ENCODE measurements around the gene DRG2. TPM values are rescaled to one million over a fixed set of nuclear protein-coding genes. Genes with fewer than 3 reads are reported as not detected.

Gene DRG2
- total and polyA plus RNA-seq, 2 of the 4 experiments (the other 2 are of a cell fraction), result 43.6 to 45.1 TPM

DNA sequence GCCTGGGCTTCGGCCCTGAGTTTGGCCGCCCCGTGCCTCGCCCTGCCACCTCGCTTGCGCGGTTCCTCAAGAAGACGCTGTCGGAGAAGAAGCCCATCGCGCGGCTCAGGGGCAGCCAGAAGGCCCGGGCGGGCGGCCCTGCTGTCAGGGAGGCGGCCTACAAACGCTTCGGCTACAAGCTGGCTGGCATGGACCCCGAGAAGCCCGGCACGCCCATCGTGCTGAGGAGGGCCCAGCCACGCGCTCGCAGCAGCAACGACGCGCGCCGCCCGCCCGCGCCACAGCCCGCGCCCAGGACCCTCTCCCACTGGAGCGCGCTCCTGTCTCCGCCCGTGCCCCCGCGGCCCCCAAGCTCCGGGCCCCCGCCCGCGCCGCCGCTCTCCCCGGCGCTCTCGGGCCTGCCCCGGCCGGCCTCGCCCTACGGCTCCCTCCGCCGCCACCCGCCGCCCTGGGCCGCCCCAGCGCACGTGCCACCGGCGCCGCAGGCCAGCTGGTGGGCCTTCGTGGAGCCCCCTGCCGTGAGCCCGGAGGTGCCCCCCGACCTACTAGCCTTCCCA is 32.8 kb downstream of the DRG2 start:
- Histone ChIP-seq H3K4me2 (ENCODE audit: low read depth, low read length) (no peak overlapping the region), H3K56ac (ENCODE audit: extremely low read depth, insufficient read depth, low read length) (no peak overlapping the region), H3K27me3 (ENCODE audit: control insufficient read depth, insufficient read depth, low read length) (peaks cover 7% of the 10 kb centered on the region; the same call in 1 of the 2 replicates), H4K91ac (ENCODE audit: insufficient read depth, low read depth, low read length) (no peak overlapping the region), H3K23ac (ENCODE audit: low read depth, low read length) (no peak overlapping the region), H3K9me1 (ENCODE audit: insufficient read depth, low read length) (no peaks in the 10 kb centered on the region), H4K5ac (ENCODE audit: low read depth, low read length) (no peak overlapping the region), H3K79me1 (ENCODE audit: low read depth in 1 of 2, low read length in 2 of 2) (no peaks in the 10 kb centered on the region), H3K36me3 (ENCODE audit: control insufficient read depth, insufficient read depth, low read length) (no peaks in the 10 kb centered on the region), H4K8ac (ENCODE audit: low read depth in 2 of 2, low read length in 2 of 2) (no peak overlapping the region), H3K4me1 (ENCODE audit: control insufficient read depth, insufficient read depth, low read length) (peaks cover 7% of the 10 kb centered on the region; the same call in 1 of the 2 replicates), H3K9me3 (ENCODE audit: control insufficient read depth, insufficient read depth, low read length) (peaks cover 9% of the 10 kb centered on the region), H3K4me3 (ENCODE audit: insufficient read depth, low read depth, low read length) (no peak overlapping the region), H2AK9ac (replicated peaks; ENCODE audit: low read depth, low read length, poor library complexity) (no peak overlapping the region), H2BK5ac (ENCODE audit: low read depth, low read length, poor library complexity, severe bottlenecking) (no peak overlapping the region), H3K9ac (ENCODE audit: low read depth, low read length) (no peak overlapping the region), H2AFZ (replicated peaks; ENCODE audit: low read length, poor library complexity) (no peak overlapping the region), H4K20me1 (ENCODE audit: insufficient read depth, low read length) (no peaks in the 10 kb centered on the region), H3K27ac (ENCODE audit: insufficient read depth, low read length) (no peak overlapping the region), H2AK5ac (ENCODE audit: low read depth, low read length) (no peak overlapping the region), H3K18ac (ENCODE audit: low read depth, low read length) (no peak overlapping the region), H3K4ac (ENCODE audit: low read depth, low read length) (no peak overlapping the region), H2BK20ac (ENCODE audit: low read depth, low read length) (no peak overlapping the region), H2BK15ac (ENCODE audit: low read depth, low read length) (no peak overlapping the region), H3K14ac (replicated peaks; ENCODE audit: low read depth, low read length) (no peak overlapping the region), H2BK120ac (ENCODE audit: low read depth, low read length) (no peak overlapping the region)
- WGBS, 2 experiments (ENCODE audit: extremely low coverage in 2 of 2, insufficient read length in 1 of 2), result 95% methylated on average over 37 of the region's 68 CpGs; no CpG with 5 or more reads in 1 of the 2 experiments
- intact Hi-C loops (cut with micrococcal nuclease) (no loop called here), in situ Hi-C loops (cut with MboI; ENCODE audit: low sequenced_read_pairs) (no loop called here), dilution Hi-C loops (cut with HindIII; ENCODE audit: low sequenced_read_pairs, unreplicated experiment) (no loop called here)
- CTCF ChIA-PET, result no interaction called here
- POLR2A ChIA-PET (ENCODE audit: unreplicated experiment), result no interaction called here
- DNase-seq (no peak), ATAC-seq (ENCODE audit: low read depth) (no peak)
- TF ChIP-seq NFE2L2 (IDR thresholded peaks at IDR 0.05; ENCODE audit: low read depth, low read length), result no peak
- no peak for TF ChIP-seq RCOR1 (IDR thresholded peaks at IDR 0.05; ENCODE audit: insufficient replicate concordance, low read length)
- TF ChIP-seq, protein P1, sequence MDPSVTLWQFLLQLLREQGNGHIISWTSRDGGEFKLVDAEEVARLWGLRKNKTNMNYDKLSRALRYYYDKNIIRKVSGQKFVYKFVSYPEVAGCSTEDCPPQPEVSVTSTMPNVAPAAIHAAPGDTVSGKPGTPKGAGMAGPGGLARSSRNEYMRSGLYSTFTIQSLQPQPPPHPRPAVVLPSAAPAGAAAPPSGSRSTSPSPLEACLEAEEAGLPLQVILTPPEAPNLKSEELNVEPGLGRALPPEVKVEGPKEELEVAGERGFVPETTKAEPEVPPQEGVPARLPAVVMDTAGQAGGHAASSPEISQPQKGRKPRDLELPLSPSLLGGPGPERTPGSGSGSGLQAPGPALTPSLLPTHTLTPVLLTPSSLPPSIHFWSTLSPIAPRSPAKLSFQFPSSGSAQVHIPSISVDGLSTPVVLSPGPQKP (IDR thresholded peaks at IDR 0.05; ENCODE audit: borderline replicate concordance, low read depth, low read length), result no peak
- BruUV-seq (replicated peaks), result no TSS peak

All from IMR-90 (cell line).